SK-N-SH (cell line): Measurements from ENCODE around the gene SORL1. TPM values are rescaled to one million over a fixed set of nuclear protein-coding genes. Genes with fewer than 3 reads are reported as not detected.

Source experiments
- TAF1 ChIP-seq: IDR thresholded peaks from 2 replicates; pipeline ENCODE4 v1.6.1; 2012; ENCODE audit warnings: low read depth, mild to moderate bottlenecking, low read length, moderate library complexity, borderline replicate concordance
- polyA plus RNA-seq, 3 experiments: library from polyadenylated mRNA; depleted of rRNA; stranded (reverse); fragments of >200 nt; gene quantifications; 2 replicates each; pipeline ENCODE4 v1.2.3, GENCODE V29; 2012
- TF ChIP-seq, protein P1 (sequence below): fragments of 200-600 bp; sonication (generic); IDR thresholded peaks from 2 replicates; pipeline ENCODE4 v1.6.1; 2017; ENCODE audit warnings: antibody characterized with exemption, mild to moderate bottlenecking, moderate library complexity

Gene SORL1
- polyA plus RNA-seq, 1 of the 3 experiments (the other 2 are of a cell fraction), result 7.1 TPM

DNA sequence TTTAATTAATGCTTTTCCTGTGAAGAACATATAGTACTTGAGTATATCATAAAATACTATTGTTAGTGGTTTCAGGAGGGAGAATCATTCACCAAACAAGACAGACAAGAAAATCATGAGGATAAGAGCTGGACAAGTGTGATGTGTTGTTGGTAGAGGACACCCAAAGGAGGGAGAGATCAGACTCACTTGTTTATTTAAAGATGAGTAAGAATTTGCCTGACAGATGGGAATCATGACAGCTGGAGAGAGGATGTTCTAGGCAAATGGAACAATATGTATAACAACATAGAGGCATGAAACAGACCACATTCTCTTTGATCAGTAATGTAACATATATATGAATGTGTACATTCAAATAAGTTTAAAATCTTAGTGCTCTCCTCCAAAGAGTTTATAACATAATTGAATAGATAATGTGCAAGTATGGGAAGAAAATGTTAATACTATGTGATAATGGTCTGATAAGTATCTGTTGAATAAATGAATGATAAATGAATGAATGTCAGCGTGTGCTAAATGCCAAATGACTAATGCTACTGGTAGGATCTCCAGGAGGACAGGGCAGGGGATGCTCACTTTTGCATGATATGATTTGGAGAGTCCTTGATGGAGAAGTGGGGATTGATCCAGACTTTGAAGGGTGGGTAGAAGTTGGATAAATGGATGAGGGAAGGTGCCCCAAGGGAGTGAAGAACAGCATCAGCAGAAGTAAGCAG lies 229.6 kb downstream of the SORL1 start (continued):
- TF ChIP-seq, protein P1, sequence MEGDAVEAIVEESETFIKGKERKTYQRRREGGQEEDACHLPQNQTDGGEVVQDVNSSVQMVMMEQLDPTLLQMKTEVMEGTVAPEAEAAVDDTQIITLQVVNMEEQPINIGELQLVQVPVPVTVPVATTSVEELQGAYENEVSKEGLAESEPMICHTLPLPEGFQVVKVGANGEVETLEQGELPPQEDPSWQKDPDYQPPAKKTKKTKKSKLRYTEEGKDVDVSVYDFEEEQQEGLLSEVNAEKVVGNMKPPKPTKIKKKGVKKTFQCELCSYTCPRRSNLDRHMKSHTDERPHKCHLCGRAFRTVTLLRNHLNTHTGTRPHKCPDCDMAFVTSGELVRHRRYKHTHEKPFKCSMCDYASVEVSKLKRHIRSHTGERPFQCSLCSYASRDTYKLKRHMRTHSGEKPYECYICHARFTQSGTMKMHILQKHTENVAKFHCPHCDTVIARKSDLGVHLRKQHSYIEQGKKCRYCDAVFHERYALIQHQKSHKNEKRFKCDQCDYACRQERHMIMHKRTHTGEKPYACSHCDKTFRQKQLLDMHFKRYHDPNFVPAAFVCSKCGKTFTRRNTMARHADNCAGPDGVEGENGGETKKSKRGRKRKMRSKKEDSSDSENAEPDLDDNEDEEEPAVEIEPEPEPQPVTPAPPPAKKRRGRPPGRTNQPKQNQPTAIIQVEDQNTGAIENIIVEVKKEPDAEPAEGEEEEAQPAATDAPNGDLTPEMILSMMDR, result no peak
- TF ChIP-seq TAF1, result no peak

Other genes with a start within 250 kb of the SORL1 start
- gene SC5D, start 159.5 kb upstream of the SORL1 start, polyA plus RNA-seq (2012; rRNA removed), result 8.9 and 14.2 TPM in 2 replicates